IMR-90 (cell line): ENCODE data around the gene TMEM8B. TPM values are rescaled to one million over a fixed set of nuclear protein-coding genes. Genes with fewer than 3 reads are reported as not detected.

Experiments used
- ATAC-seq: fragments of 200-7000 bp; cut with Tn5 transposase; 2 replicates; pipeline ENCODE4 v1.9.1; 2020; ENCODE audit warnings: low read depth, mild to moderate bottlenecking, moderate library complexity
- BruUV-seq: library from RNA; stranded (reverse); fragments of 400-500 nt; replicated peaks from 2 replicates; lab custom pipeline; 2021; lab: Mats Ljungman, UMichigan
- CTCF ChIA-PET: fragments of 300-600 bp; formaldehyde crosslinking; extraction: SDS; loops from one replicate; lab custom pipeline; 2021; ENCODE audit warnings: antibody characterized with exemption; lab: Yijun Ruan, JAX
- POLR2A ChIA-PET: fragments of 300-600 bp; sonication (Branson Sonifier 250); formaldehyde crosslinking; loops from one replicate; lab custom pipeline; 2022; ENCODE audit warnings: antibody characterized with exemption; ENCODE audit not compliant: unreplicated experiment; lab: Charles Lee
- DNase-seq: peaks from one replicate; pipeline ENCODE4 v3.0.0; 2013
- H2AFZ ChIP-seq: replicated peaks from 2 replicates; pipeline ENCODE3; 2013; ENCODE audit warnings: low read length, mild to moderate bottlenecking; ENCODE audit not compliant: poor library complexity
- H2AK5ac ChIP-seq: 2 replicates; pipeline ENCODE4 v1.6.1; 2013; ENCODE audit warnings: low read depth, low read length, inconsistent platforms
- H2AK9ac ChIP-seq: replicated peaks from 2 replicates; pipeline ENCODE3; 2013; ENCODE audit warnings: mild to moderate bottlenecking, low read depth, low read length, moderate library complexity; ENCODE audit not compliant: poor library complexity
- H2BK120ac ChIP-seq: 2 replicates; pipeline ENCODE4 v1.6.1; 2013; ENCODE audit warnings: low read depth, low read length, inconsistent platforms
- H2BK15ac ChIP-seq: 3 replicates; pipeline ENCODE4 v1.6.1; 2013; ENCODE audit warnings: low read depth, low read length, inconsistent platforms
- H2BK20ac ChIP-seq: 2 replicates; pipeline ENCODE4 v1.6.1; 2013; ENCODE audit warnings: low read depth, mild to moderate bottlenecking, inconsistent platforms, low read length, moderate library complexity
- H2BK5ac ChIP-seq: 2 replicates; pipeline ENCODE4 v1.6.1; 2013; ENCODE audit warnings: mild to moderate bottlenecking, low read depth, low read length, inconsistent platforms; ENCODE audit not compliant: poor library complexity, severe bottlenecking
- H3K14ac ChIP-seq: replicated peaks from 2 replicates; pipeline ENCODE4 v1.6.1; 2013; ENCODE audit warnings: low read depth, low read length, inconsistent platforms
- H3K18ac ChIP-seq: 2 replicates; pipeline ENCODE4 v1.6.1; 2013; ENCODE audit warnings: low read depth, low read length, control low read depth
- H3K23ac ChIP-seq: 2 replicates; pipeline ENCODE4 v1.6.1; 2013; ENCODE audit warnings: low read depth, low read length, inconsistent platforms
- H3K27ac ChIP-seq: 2 replicates; pipeline ENCODE4 v1.5.1; 2013; ENCODE audit warnings: mild to moderate bottlenecking, control low read depth, low read length; ENCODE audit not compliant: insufficient read depth
- H3K27me3 ChIP-seq: 2 replicates; pipeline ENCODE4 v1.6.1; 2013; ENCODE audit warnings: low read length; ENCODE audit not compliant: control insufficient read depth, insufficient read depth
- H3K36me3 ChIP-seq: 2 replicates; pipeline ENCODE4 v1.6.1; 2013; ENCODE audit warnings: low read length, mixed read lengths; ENCODE audit not compliant: control insufficient read depth, insufficient read depth
- H3K4ac ChIP-seq: 2 replicates; pipeline ENCODE4 v1.6.1; 2013; ENCODE audit warnings: low read depth, low read length, inconsistent platforms
- H3K4me1 ChIP-seq: 2 replicates; pipeline ENCODE4 v1.6.1; 2013; ENCODE audit warnings: low read length, mixed read lengths; ENCODE audit not compliant: control insufficient read depth, insufficient read depth
- H3K4me2 ChIP-seq: 2 replicates; pipeline ENCODE4 v1.6.1; 2013; ENCODE audit warnings: low read depth, mild to moderate bottlenecking, control low read depth, low read length, moderate library complexity
- H3K4me3 ChIP-seq: 2 replicates; pipeline ENCODE4 v1.5.1; 2013; ENCODE audit warnings: low read depth, mild to moderate bottlenecking, control low read depth, low read length, moderate library complexity; ENCODE audit not compliant: insufficient read depth
- H3K56ac ChIP-seq: 2 replicates; pipeline ENCODE4 v1.6.1; 2013; ENCODE audit warnings: low read length, inconsistent platforms; ENCODE audit not compliant: insufficient read depth; ENCODE audit errors: extremely low read depth
- H3K79me1 ChIP-seq, 2 experiments: 2 replicates each; pipeline ENCODE4 v1.6.1; 2013; ENCODE audit warnings: low read length in 2 of 2, inconsistent platforms in 1 of 2, low read depth in 1 of 2
- H3K9ac ChIP-seq: 2 replicates; pipeline ENCODE4 v1.6.1; 2013; ENCODE audit warnings: low read depth, low read length, control low read depth
- H3K9me1 ChIP-seq: 2 replicates; pipeline ENCODE4 v1.6.1; 2013; ENCODE audit warnings: low read length, inconsistent platforms; ENCODE audit not compliant: insufficient read depth
- H3K9me3 ChIP-seq: 2 replicates; pipeline ENCODE4 v1.6.1; 2013; ENCODE audit warnings: low read length; ENCODE audit not compliant: control insufficient read depth, insufficient read depth
- H4K20me1 ChIP-seq: 2 replicates; pipeline ENCODE4 v1.6.1; 2013; ENCODE audit warnings: low read length, inconsistent platforms; ENCODE audit not compliant: insufficient read depth
- H4K5ac ChIP-seq: 2 replicates; pipeline ENCODE4 v1.6.1; 2013; ENCODE audit warnings: mild to moderate bottlenecking, low read depth, low read length, control low read depth
- H4K8ac ChIP-seq, 2 experiments: 2 replicates each; pipeline ENCODE4 v1.6.1; 2013; ENCODE audit warnings: low read depth in 2 of 2, low read length in 2 of 2, control low read depth in 1 of 2, inconsistent platforms in 1 of 2
- H4K91ac ChIP-seq: 2 replicates; pipeline ENCODE4 v1.6.1; 2013; ENCODE audit warnings: low read depth, low read length, inconsistent platforms; ENCODE audit not compliant: insufficient read depth
- BHLHE40 ChIP-seq: fragments of 150-350 bp; IDR thresholded peaks from 2 replicates; pipeline ENCODE4 v1.6.1; 2016; ENCODE audit warnings: mild to moderate bottlenecking, low read depth, low read length
- CEBPB ChIP-seq: IDR thresholded peaks from 2 replicates; pipeline ENCODE4 v1.6.1; 2012; ENCODE audit warnings: low read depth, low read length, improper control_type of control experiment
- CHD1 ChIP-seq: IDR thresholded peaks from 2 replicates; pipeline ENCODE4 v1.6.1; 2012; ENCODE audit warnings: low read depth, low read length, improper control_type of control experiment
- FOS ChIP-seq: fragments of 150-350 bp; IDR thresholded peaks from 2 replicates; pipeline ENCODE4 v1.6.1; 2016; ENCODE audit warnings: low read depth, low read length
- MAFK ChIP-seq: IDR thresholded peaks from 2 replicates; pipeline ENCODE4 v1.6.1; 2012; ENCODE audit warnings: low read depth, low read length, improper control_type of control experiment
- MAZ ChIP-seq: IDR thresholded peaks from 2 replicates; pipeline ENCODE4 v1.6.1; 2012; ENCODE audit warnings: low read depth, mild to moderate bottlenecking, low read length, improper control_type of control experiment, moderate library complexity, borderline replicate concordance
- MXI1 ChIP-seq: IDR thresholded peaks from 2 replicates; pipeline ENCODE4 v1.6.1; 2012; ENCODE audit warnings: low read depth, mild to moderate bottlenecking, low read length, moderate library complexity, borderline replicate concordance
- NFE2L2 ChIP-seq: fragments of 150-350 bp; IDR thresholded peaks from 2 replicates; pipeline ENCODE4 v1.6.1; 2016; ENCODE audit warnings: low read depth, mild to moderate bottlenecking, low read length
- POLR2A ChIP-seq: IDR thresholded peaks from 2 replicates; pipeline ENCODE4 v1.6.1; 2012; ENCODE audit warnings: mild to moderate bottlenecking, low read depth, low read length
- RAD21 ChIP-seq: IDR thresholded peaks from 2 replicates; pipeline ENCODE4 v1.6.1; 2012; ENCODE audit warnings: low read length, improper control_type of control experiment
- RCOR1 ChIP-seq: IDR thresholded peaks from 2 replicates; pipeline ENCODE4 v1.6.1; 2012; ENCODE audit warnings: mild to moderate bottlenecking, low read length, improper control_type of control experiment; ENCODE audit not compliant: insufficient replicate concordance
- RFX5 ChIP-seq: IDR thresholded peaks from 2 replicates; pipeline ENCODE4 v1.8.0; 2012; ENCODE audit warnings: low read depth, mild to moderate bottlenecking, low read length, moderate library complexity
- SMC3 ChIP-seq: fragments of 150-350 bp; IDR thresholded peaks from 2 replicates; pipeline ENCODE4 v1.6.1; 2016; ENCODE audit warnings: low read depth, mild to moderate bottlenecking, antibody characterized with exemption, low read length, moderate library complexity
- WGBS, 2 experiments: methylation state at CpG; one replicate each; pipeline versions ENCODE4 v1.1.5 to v1.1.7; 2013; ENCODE audit warnings: missing lambda C conversion rate in 2 of 2; ENCODE audit not compliant: insufficient read length in 1 of 2; ENCODE audit errors: extremely low coverage in 2 of 2; 5-methylcytosine and 5-hydroxymethylcytosine counted together
- dilution Hi-C: fragments of 300-500 bp; cut with HindIII; formaldehyde crosslinking; loops from one replicate; pipeline ENCODE4 v1.14.3; 2018; ENCODE audit warnings: low sequenced_read_pairs; ENCODE audit not compliant: unreplicated experiment
- in situ Hi-C: fragments of 300-500 bp; cut with MboI; formaldehyde crosslinking; loops from 3 replicates; pipeline ENCODE4 v1.14.3; 2019; ENCODE audit warnings: low sequenced_read_pairs, inconsistent platforms, mixed read lengths
- intact Hi-C: fragments of 100-400 bp; cut with micrococcal nuclease; formaldehyde crosslinking; loops from 2 replicates; pipeline ENCODE4 v1.10.0; 2022
- polyA plus RNA-seq, 3 experiments: library from polyadenylated mRNA; depleted of rRNA; stranded (reverse); fragments of >200 nt; gene quantifications; 2 replicates each; pipeline ENCODE4 v1.2.3, GENCODE V29; 2012; ENCODE audit warnings: low replicate concordance in 1 of 3
- total RNA-seq: library from RNA; depleted of rRNA; stranded (reverse); fragments of >200 nt; gene quantifications from 2 replicates; pipeline ENCODE4 v1.2.3, GENCODE V29; 2012
- TF ChIP-seq, protein P1 (sequence below): conservative IDR thresholded peaks from 2 replicates; pipeline ENCODE4 v1.5.1; 2012; ENCODE audit warnings: mild to moderate bottlenecking, low read depth, low read length, improper control_type of control experiment
- TF ChIP-seq, protein P2 (sequence below): fragments of 150-350 bp; IDR thresholded peaks from 2 replicates; pipeline ENCODE4 v1.6.1; 2017; ENCODE audit warnings: mild to moderate bottlenecking, antibody characterized with exemption, low read length, low read depth
- TF ChIP-seq, protein P3 (sequence below): fragments of 150-350 bp; IDR thresholded peaks from 2 replicates; pipeline ENCODE4 v1.6.1; 2016; ENCODE audit warnings: low read depth, mild to moderate bottlenecking, low read length, moderate library complexity, borderline replicate concordance

TMEM8B gene
- total and polyA plus RNA-seq, 2 of the 4 experiments (the other 2 are of a cell fraction), result 0.72 to 8.3 TPM

DNA sequence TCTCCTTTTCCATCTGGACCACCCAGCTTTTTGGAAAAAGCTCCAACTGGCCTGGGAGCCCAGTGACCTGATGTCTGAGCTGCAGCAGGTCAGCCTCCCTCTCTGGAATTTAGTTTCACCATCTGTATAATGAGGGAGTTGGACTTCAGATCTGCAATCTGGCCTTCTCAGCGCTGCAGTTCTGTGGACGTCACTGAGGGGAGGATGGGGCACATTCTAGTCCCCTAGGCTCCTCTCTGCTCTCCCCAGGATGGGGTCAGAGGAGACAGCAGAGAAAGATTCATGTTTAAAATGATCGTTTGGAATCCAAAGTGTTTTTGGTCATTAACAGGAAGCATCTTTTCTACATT, 30.9 kb downstream of the TMEM8B start:
- Histone ChIP-seq H3K4ac (no peak overlapping the region), H4K20me1 (no peaks in the 10 kb centered on the region), H3K4me3 (no peak overlapping the region), H4K91ac (no peak overlapping the region), H3K27ac (no peak overlapping the region), H2BK5ac (no peak overlapping the region), H3K9ac (no peak overlapping the region), H2AFZ (no peak overlapping the region), H3K18ac (no peak overlapping the region), H3K14ac (no peak overlapping the region), H2AK5ac (no peak overlapping the region), H3K27me3 (peaks cover 39% of the 10 kb centered on the region), H4K8ac (no peak overlapping the region), H3K56ac (no peak overlapping the region), H2BK120ac (no peak overlapping the region), H3K79me1 (no peaks in the 10 kb centered on the region), H2BK15ac (no peak overlapping the region), H2AK9ac (no peak overlapping the region), H3K9me1 (no peaks in the 10 kb centered on the region), H3K36me3 (no peaks in the 10 kb centered on the region), H3K4me1 (no peaks in the 10 kb centered on the region), H3K4me2 (no peak overlapping the region), H3K23ac (no peak overlapping the region), H4K5ac (no peak overlapping the region), H3K9me3 (no peaks in the 10 kb centered on the region), H2BK20ac (no peak overlapping the region)
- ChIA-PET CTCF (no interaction called here), POLR2A (no interaction called here)
- intact Hi-C loops, result no loop called here
- in situ Hi-C loops, result no loop called here
- BruUV-seq, result no TSS peak
- no peak for ATAC-seq
- TF ChIP-seq MAFK (no peak), CEBPB (no peak), BHLHE40 (no peak), FOS (no peak), RAD21 (no peak), CHD1 (no peak), SMC3 (no peak), RCOR1 (no peak), MXI1 (no peak), POLR2A (no peak), RFX5 (no peak), NFE2L2 (no peak), MAZ (no peak)
- TF ChIP-seq, protein P1, sequence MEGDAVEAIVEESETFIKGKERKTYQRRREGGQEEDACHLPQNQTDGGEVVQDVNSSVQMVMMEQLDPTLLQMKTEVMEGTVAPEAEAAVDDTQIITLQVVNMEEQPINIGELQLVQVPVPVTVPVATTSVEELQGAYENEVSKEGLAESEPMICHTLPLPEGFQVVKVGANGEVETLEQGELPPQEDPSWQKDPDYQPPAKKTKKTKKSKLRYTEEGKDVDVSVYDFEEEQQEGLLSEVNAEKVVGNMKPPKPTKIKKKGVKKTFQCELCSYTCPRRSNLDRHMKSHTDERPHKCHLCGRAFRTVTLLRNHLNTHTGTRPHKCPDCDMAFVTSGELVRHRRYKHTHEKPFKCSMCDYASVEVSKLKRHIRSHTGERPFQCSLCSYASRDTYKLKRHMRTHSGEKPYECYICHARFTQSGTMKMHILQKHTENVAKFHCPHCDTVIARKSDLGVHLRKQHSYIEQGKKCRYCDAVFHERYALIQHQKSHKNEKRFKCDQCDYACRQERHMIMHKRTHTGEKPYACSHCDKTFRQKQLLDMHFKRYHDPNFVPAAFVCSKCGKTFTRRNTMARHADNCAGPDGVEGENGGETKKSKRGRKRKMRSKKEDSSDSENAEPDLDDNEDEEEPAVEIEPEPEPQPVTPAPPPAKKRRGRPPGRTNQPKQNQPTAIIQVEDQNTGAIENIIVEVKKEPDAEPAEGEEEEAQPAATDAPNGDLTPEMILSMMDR, result no peak
- TF ChIP-seq, protein P2, sequence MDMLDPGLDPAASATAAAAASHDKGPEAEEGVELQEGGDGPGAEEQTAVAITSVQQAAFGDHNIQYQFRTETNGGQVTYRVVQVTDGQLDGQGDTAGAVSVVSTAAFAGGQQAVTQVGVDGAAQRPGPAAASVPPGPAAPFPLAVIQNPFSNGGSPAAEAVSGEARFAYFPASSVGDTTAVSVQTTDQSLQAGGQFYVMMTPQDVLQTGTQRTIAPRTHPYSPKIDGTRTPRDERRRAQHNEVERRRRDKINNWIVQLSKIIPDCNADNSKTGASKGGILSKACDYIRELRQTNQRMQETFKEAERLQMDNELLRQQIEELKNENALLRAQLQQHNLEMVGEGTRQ, result no peak
- TF ChIP-seq, protein P3, sequence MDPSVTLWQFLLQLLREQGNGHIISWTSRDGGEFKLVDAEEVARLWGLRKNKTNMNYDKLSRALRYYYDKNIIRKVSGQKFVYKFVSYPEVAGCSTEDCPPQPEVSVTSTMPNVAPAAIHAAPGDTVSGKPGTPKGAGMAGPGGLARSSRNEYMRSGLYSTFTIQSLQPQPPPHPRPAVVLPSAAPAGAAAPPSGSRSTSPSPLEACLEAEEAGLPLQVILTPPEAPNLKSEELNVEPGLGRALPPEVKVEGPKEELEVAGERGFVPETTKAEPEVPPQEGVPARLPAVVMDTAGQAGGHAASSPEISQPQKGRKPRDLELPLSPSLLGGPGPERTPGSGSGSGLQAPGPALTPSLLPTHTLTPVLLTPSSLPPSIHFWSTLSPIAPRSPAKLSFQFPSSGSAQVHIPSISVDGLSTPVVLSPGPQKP, result no peak
- DNase-seq, result no peak
- dilution Hi-C loops, result no loop called here
- WGBS, 2 experiments, result no CpG with 5 or more reads among the region's 3 CpGs
